Measurements from ENCODE around the gene SINHCAF.

SINHCAF gene

DNA sequence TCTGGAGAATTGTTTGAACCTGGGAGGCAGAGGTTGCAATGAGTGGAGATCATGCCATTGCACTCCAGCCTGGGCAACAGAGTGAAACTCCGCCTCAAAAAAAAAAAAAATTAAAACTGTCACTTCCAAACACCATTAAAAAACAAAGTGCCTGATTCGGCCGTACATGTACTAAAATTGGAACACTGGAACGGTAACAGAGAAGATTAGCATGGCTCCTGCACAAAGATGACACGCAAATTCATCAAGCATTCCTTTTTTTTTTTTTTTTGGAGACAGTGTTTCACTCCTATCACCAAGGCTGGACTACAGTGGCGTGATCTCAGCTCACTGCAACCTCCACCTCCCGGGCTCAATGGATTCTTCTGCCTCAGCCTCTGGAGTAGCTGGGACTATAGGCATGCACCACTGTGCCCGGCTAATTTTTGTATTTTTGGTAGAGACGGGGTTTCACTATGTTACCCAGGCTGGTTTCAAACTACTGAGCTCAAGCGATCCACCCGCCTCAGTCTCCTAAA lies 40.2 kb upstream of the SINHCAF start:
- DNase-seq (ENCODE audit: insufficient read length, low spot score), result no peak
- no peak for FAIRE-seq
- TF ChIP-seq, protein P1, sequence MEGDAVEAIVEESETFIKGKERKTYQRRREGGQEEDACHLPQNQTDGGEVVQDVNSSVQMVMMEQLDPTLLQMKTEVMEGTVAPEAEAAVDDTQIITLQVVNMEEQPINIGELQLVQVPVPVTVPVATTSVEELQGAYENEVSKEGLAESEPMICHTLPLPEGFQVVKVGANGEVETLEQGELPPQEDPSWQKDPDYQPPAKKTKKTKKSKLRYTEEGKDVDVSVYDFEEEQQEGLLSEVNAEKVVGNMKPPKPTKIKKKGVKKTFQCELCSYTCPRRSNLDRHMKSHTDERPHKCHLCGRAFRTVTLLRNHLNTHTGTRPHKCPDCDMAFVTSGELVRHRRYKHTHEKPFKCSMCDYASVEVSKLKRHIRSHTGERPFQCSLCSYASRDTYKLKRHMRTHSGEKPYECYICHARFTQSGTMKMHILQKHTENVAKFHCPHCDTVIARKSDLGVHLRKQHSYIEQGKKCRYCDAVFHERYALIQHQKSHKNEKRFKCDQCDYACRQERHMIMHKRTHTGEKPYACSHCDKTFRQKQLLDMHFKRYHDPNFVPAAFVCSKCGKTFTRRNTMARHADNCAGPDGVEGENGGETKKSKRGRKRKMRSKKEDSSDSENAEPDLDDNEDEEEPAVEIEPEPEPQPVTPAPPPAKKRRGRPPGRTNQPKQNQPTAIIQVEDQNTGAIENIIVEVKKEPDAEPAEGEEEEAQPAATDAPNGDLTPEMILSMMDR (IDR thresholded peaks at IDR 0.05; ENCODE audit: insufficient read depth, missing control alignments), result no peak

DNA sequence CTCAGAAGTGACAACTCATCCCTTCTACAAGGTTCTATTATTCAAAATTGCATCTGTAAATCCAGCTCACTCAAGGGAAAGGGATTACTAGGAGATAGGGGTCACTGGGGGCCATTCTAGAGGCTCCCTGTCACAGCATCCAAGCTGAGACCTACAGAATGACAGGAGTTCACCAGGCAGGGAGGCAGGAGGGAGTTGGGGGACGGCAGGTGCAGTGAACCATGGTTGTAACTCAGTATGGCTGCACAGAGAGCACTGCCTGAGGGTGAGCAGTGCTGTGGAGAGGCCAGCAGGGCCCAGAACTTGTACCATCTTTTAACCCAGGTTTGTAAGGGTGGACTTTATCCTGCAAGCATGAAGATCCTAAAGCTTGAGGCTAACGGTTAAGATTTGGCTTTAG lies 37.9 kb upstream of the SINHCAF start:
- DNase-seq (ENCODE audit: insufficient read length, low spot score), result no peak
- no peak for FAIRE-seq
- TF ChIP-seq, protein P1 (IDR thresholded peaks at IDR 0.05; ENCODE audit: insufficient read depth, missing control alignments), result no peak

DNA sequence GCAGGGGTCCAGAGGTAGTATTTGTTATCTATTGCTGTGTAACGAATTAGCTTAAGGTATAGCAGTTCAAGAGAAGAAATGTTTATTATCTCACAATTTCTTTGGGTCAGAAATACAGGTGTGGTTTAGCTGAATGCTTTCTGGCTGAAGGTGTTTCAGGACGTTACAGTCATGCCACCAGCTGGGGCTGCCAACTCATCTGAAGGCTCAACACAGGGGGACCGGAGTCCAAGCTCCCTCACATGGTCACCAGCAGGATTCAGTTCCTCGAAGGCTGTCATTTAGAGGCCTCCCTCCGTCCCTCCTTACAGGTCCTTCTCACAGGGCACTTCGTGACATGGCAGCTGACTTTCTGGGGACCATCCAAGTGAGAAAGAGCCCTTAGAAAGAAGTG lies 37.5 kb upstream of the SINHCAF start:
- no peak for DNase-seq (ENCODE audit: insufficient read length, low spot score)
- TF ChIP-seq, protein P1 (IDR thresholded peaks at IDR 0.05; ENCODE audit: insufficient read depth, missing control alignments), result no peak
- FAIRE-seq, result no peak

DNA sequence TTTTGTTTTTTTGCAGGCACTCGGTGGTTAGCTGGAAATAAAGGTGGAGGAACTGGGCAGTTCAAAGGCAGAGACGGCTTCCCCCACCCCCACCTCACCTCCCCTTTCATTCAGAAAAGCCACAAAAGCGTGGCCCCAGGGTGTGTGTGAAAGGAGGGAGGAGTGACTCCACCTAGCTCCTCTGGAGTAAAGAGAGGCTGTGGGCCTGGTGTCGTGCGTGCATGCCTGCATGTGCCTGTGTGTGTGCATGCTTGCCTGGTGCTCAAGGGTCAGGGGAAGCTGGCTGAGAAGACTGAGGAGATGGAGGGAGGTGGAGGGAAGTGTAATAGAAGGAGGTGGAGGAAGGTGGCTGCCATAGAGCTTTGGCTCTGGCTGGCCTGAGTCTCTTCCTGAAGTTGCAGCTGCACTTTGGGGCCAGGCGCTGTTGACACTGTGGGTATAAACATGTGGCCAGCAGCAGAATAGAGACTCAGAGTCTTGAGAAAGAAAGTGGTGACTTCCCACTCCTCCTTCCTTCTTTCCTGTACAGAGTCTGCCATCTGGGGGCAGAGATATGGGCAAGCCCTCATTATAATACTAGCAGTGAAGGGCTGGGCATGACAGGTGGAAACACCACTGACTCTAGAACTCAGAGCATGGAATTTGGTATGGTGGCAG lies 36.9 kb upstream of the SINHCAF start:
- no peak for DNase-seq (ENCODE audit: insufficient read length, low spot score)

DNA sequence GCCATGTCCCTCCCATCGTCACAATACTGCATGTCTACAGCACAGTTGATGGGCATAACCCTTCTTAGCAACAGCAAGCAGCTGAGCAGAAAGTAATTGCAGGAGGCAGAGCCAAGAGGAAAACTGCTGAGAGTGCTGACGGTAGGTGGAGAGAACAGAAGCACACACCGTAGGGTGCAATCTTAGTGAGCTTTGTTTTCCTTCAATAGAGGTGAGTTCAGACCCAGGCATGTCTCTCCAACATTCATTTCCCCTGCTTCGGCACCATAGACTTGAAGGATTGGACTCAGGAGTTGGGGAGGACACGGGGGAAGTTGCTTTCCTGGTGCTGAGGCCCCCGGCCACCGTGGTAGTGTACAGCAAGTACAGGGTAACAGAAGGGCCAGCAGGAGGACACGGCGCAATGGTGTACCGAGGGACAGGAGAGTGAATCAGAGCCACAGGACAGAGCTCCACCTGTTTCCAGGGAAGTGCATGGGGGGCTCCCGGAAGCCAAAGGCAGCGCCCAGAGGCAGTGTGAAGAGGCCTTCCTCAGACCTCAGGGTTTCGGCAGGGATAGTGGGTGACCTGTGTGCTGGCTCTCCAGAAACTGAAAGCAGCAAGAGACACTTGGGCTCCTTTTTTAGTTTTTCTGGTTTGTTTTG lies 36.3 kb upstream of the SINHCAF start:
- FAIRE-seq (no peak), DNase-seq (ENCODE audit: insufficient read length, low spot score) (no peak)
- TF ChIP-seq, protein P1 (IDR thresholded peaks at IDR 0.05; ENCODE audit: insufficient read depth, missing control alignments), result no peak

More for the DNA sequence above, 36.9 kb upstream of the SINHCAF start:
- TF ChIP-seq, protein P1 (IDR thresholded peaks at IDR 0.05; ENCODE audit: insufficient read depth, missing control alignments), result peak; percentile 20
- FAIRE-seq, result no peak

DNA sequence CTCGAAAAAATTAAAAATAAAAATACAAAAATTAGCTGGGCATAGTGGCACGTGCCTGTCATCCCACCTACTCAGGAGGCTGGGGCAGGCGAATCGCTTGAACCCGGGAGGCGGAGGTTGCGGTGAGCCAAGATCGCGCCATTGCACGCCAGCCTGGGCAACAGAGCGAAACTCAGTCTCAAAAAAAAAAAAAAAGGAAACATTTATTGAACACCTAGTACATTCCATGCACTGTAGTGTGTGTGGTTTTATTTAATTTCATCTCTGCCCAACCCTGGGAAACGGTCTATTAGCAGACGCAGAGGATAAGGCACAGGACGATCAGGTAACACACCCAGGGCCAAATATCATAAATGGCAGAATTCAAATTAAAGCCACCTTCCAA lies 35.8 kb upstream of the SINHCAF start:
- TF ChIP-seq, protein P1 (IDR thresholded peaks at IDR 0.05; ENCODE audit: insufficient read depth, missing control alignments), result no peak
- FAIRE-seq, result no peak
- DNase-seq (ENCODE audit: insufficient read length, low spot score), result no peak

DNA sequence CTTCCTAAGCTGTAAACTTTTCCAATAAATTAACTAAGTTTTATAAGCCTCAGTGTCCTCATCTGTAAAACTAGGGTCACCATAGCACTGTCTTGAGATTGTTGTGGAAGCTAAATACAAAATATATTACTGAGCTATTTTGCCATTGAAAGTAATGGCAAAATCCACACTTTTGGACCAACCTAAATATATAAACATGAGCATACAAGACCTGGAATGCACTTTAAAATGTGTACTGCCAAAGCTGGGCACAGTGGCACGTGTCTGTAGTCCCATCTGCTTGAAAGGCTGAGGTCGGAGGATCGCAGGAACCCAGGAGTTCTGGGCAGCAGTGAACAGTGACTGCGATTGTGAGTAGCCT lies 29.8 kb upstream of the SINHCAF start:
- FAIRE-seq, result no peak
- no peak for DNase-seq (ENCODE audit: insufficient read length, low spot score)
- TF ChIP-seq, protein P1 (IDR thresholded peaks at IDR 0.05; ENCODE audit: insufficient read depth, missing control alignments), result no peak
